Activated naive CD4-positive, alpha-beta T cell treated with anti-CD3 and anti-CD28 coated beads, Interleukin-2, amount 10 ng/mL, durations not matched to agents 7 days and 5 days (primary cell): ENCODE results near the gene PLXDC1.
"Not testable (repeated sequence)": the region's sequence is repeated elsewhere in the genome, so short reads cannot be mapped to it uniquely, and the experiment has no call there.

Experiments
- CTCF ChIA-PET: fragments of 350-600 bp; sonication (Branson Sonifier 250); formaldehyde crosslinking; loops from one replicate; lab custom pipeline; 2021; ENCODE audit warnings: antibody characterized with exemption; lab: Charles Lee
- DNase-seq: peaks from one replicate; pipeline ENCODE4 v3.0.0-alpha.2; 2020
- H3K27ac Mint-ChIP-seq: one replicate; pipeline ENCODE4 v1.8.0; 2021; ENCODE audit warnings: mild to moderate bottlenecking, moderate library complexity, mixed read lengths
- H3K27me3 Mint-ChIP-seq: one replicate; pipeline ENCODE4 v1.8.0; 2021; ENCODE audit warnings: mild to moderate bottlenecking, mixed read lengths
- H3K36me3 Mint-ChIP-seq: one replicate; pipeline ENCODE4 v1.8.0; 2021; ENCODE audit warnings: mixed read lengths
- H3K4me1 Mint-ChIP-seq: one replicate; pipeline ENCODE4 v1.8.0; 2021; ENCODE audit warnings: mixed read lengths
- H3K4me3 Mint-ChIP-seq: one replicate; pipeline ENCODE4 v1.8.0; 2021; ENCODE audit warnings: mild to moderate bottlenecking, moderate library complexity, mixed read lengths
- H3K9me3 Mint-ChIP-seq: one replicate; pipeline ENCODE4 v1.8.0; 2021; ENCODE audit warnings: mixed read lengths

Gene PLXDC1

GRCh38 chr17:39122991-39123390, 28.4 kb downstream of the PLXDC1 start:
- Mint-ChIP-seq H3K9me3 (no peaks in the 10 kb centered on the region), H3K36me3 (no peaks in the 10 kb centered on the region), H3K27ac (no peak overlapping the region), H3K4me1 (peaks cover 3% of the 10 kb centered on the region), H3K4me3 (no peak overlapping the region), H3K27me3 (peaks cover 6% of the 10 kb centered on the region)
- CTCF ChIA-PET, result no interaction called here
- DNase-seq, result no peak

- not testable (repeated sequence) for H3K36me3 Mint-ChIP-seq, H3K9me3 Mint-ChIP-seq, H3K4me1 Mint-ChIP-seq, H3K4me3 Mint-ChIP-seq, DNase-seq, H3K27me3 Mint-ChIP-seq, H3K27ac Mint-ChIP-seq
- CTCF ChIA-PET, result interaction anchor here (1.0 kb wide), 1 partner anchor 114 kb away, joined by 3 read pairs; no protein-coding TSS in a partner anchor
These were observed 29.5 kb downstream of the PLXDC1 start for GRCh38 chr17:39121919-39122318.

GRCh38 chr17:39118674-39119419, 32.6 kb downstream of the PLXDC1 start:
- Mint-ChIP-seq H3K4me1 (peaks cover 3% of the 10 kb centered on the region), H3K9me3 (no peaks in the 10 kb centered on the region), H3K27me3 (peaks cover 33% of the 10 kb centered on the region), H3K4me3 (no peak overlapping the region), H3K36me3 (no peaks in the 10 kb centered on the region), H3K27ac (peak overlapping the region; percentile 49)
- no peak for DNase-seq
- CTCF ChIA-PET, result no interaction called here

- Mint-ChIP-seq H3K4me1 (peaks cover 3% of the 10 kb centered on the region), H3K9me3 (no peaks in the 10 kb centered on the region), H3K27me3 (peaks cover 33% of the 10 kb centered on the region), H3K4me3 (no peak overlapping the region), H3K36me3 (no peaks in the 10 kb centered on the region), H3K27ac (no peak overlapping the region)
- CTCF ChIA-PET, result interaction anchor here (1.1 to 1.4 kb wide), 2 partner anchors 59 to 133 kb away, joined by 3 read pairs; no protein-coding TSS in a partner anchor
- no peak for DNase-seq
These were observed 35.2 kb downstream of the PLXDC1 start for GRCh38 chr17:39116224-39116623.

GRCh38 chr17:39115135-39115534, 36.3 kb downstream of the PLXDC1 start:
- no peaks in the 10 kb centered on the region for H3K9me3 Mint-ChIP-seq
- peaks cover 3% of the 10 kb centered on the region for H3K4me1 Mint-ChIP-seq
- no peak overlapping the region for H3K4me3 Mint-ChIP-seq
- no peaks in the 10 kb centered on the region for H3K36me3 Mint-ChIP-seq
- no peak for DNase-seq
- H3K27me3 Mint-ChIP-seq, result peaks cover 39% of the 10 kb centered on the region
- CTCF ChIA-PET, result interaction anchor here (0.8 kb wide), 1 partner anchor 49 kb away, joined by 3 read pairs; no protein-coding TSS in a partner anchor
- no peak overlapping the region for H3K27ac Mint-ChIP-seq

GRCh38 chr17:39114723-39115122, 36.7 kb downstream of the PLXDC1 start:
- CTCF ChIA-PET, result interaction anchor here (0.8 kb wide), 1 partner anchor 49 kb away, joined by 3 read pairs; no protein-coding TSS in a partner anchor
- Mint-ChIP-seq H3K9me3 (no peaks in the 10 kb centered on the region), H3K27ac (no peak overlapping the region), H3K27me3 (peaks cover 43% of the 10 kb centered on the region), H3K4me1 (peaks cover 3% of the 10 kb centered on the region), H3K4me3 (no peak overlapping the region), H3K36me3 (no peaks in the 10 kb centered on the region)
- DNase-seq, result no peak

GRCh38 chr17:39113871-39114270, 37.6 kb downstream of the PLXDC1 start:
- CTCF ChIA-PET, result no interaction called here

GRCh38 chr17:39110435-39111136, 40.9 kb downstream of the PLXDC1 start:
- Mint-ChIP-seq H3K4me3 (no peak overlapping the region), H3K27me3 (peaks cover 51% of the 10 kb centered on the region), H3K36me3 (no peaks in the 10 kb centered on the region), H3K9me3 (no peaks in the 10 kb centered on the region), H3K4me1 (no peaks in the 10 kb centered on the region), H3K27ac (no peak overlapping the region)
- CTCF ChIA-PET, result no interaction called here
- DNase-seq, result no peak

More at GRCh38 chr17:39113871-39114270, 37.6 kb downstream of the PLXDC1 start:
- peaks cover 3% of the 10 kb centered on the region for H3K4me1 Mint-ChIP-seq
- H3K4me3 Mint-ChIP-seq, result no peak overlapping the region
- H3K27ac Mint-ChIP-seq, result no peak overlapping the region
- peaks cover 44% of the 10 kb centered on the region for H3K27me3 Mint-ChIP-seq
- no peaks in the 10 kb centered on the region for H3K9me3 Mint-ChIP-seq
- no peaks in the 10 kb centered on the region for H3K36me3 Mint-ChIP-seq
- no peak for DNase-seq

- DNase-seq, result no peak
- CTCF ChIA-PET, result no interaction called here
These were observed 42.7 kb downstream of the PLXDC1 start for GRCh38 chr17:39108461-39109375.

GRCh38 chr17:39107973-39108372, 43.5 kb downstream of the PLXDC1 start:
- no peak overlapping the region for H3K27ac Mint-ChIP-seq

More at GRCh38 chr17:39108461-39109375, 42.7 kb downstream of the PLXDC1 start:
- Mint-ChIP-seq H3K27me3 (peaks cover 47% of the 10 kb centered on the region), H3K4me3 (no peak overlapping the region), H3K36me3 (no peaks in the 10 kb centered on the region), H3K9me3 (no peaks in the 10 kb centered on the region), H3K27ac (no peak overlapping the region), H3K4me1 (no peaks in the 10 kb centered on the region)

GRCh38 chr17:39107155-39107554, 44.3 kb downstream of the PLXDC1 start:
- H3K9me3 Mint-ChIP-seq, result no peaks in the 10 kb centered on the region
- no peaks in the 10 kb centered on the region for H3K36me3 Mint-ChIP-seq
- peaks cover 5% of the 10 kb centered on the region for H3K4me1 Mint-ChIP-seq
- H3K4me3 Mint-ChIP-seq, result no peak overlapping the region
- CTCF ChIA-PET, result no interaction called here
- no peak for DNase-seq
- H3K27ac Mint-ChIP-seq, result no peak overlapping the region
- H3K27me3 Mint-ChIP-seq, result peaks cover 47% of the 10 kb centered on the region

More at GRCh38 chr17:39107973-39108372, 43.5 kb downstream of the PLXDC1 start:
- CTCF ChIA-PET, result no interaction called here
- no peak for DNase-seq
- H3K27me3 Mint-ChIP-seq, result peaks cover 47% of the 10 kb centered on the region
- no peaks in the 10 kb centered on the region for H3K36me3 Mint-ChIP-seq
- no peaks in the 10 kb centered on the region for H3K4me1 Mint-ChIP-seq
- H3K4me3 Mint-ChIP-seq, result no peak overlapping the region
- H3K9me3 Mint-ChIP-seq, result no peaks in the 10 kb centered on the region

GRCh38 chr17:39105705-39106104, 45.7 kb downstream of the PLXDC1 start:
- Mint-ChIP-seq H3K27ac (no peak overlapping the region), H3K4me3 (no peak overlapping the region), H3K36me3 (no peaks in the 10 kb centered on the region), H3K9me3 (no peaks in the 10 kb centered on the region), H3K27me3 (peaks cover 46% of the 10 kb centered on the region), H3K4me1 (peaks cover 14% of the 10 kb centered on the region)
- no peak for DNase-seq
- CTCF ChIA-PET, result interaction anchor here (1.1 to 1.4 kb wide), 2 partner anchors 13 to 123 kb away, joined by 3 read pairs; no protein-coding TSS in a partner anchor

- H3K27ac Mint-ChIP-seq, result no peak overlapping the region
- CTCF ChIA-PET, result no interaction called here
- H3K4me1 Mint-ChIP-seq, result peaks cover 15% of the 10 kb centered on the region
- H3K27me3 Mint-ChIP-seq, result peaks cover 36% of the 10 kb centered on the region
- no peaks in the 10 kb centered on the region for H3K36me3 Mint-ChIP-seq
- H3K4me3 Mint-ChIP-seq, result no peak overlapping the region
- no peaks in the 10 kb centered on the region for H3K9me3 Mint-ChIP-seq
- no peak for DNase-seq
These were observed 46.8 kb downstream of the PLXDC1 start for GRCh38 chr17:39104657-39105056.

GRCh38 chr17:39104046-39104445, 47.4 kb downstream of the PLXDC1 start:
- Mint-ChIP-seq H3K27me3 (peaks cover 41% of the 10 kb centered on the region), H3K9me3 (no peaks in the 10 kb centered on the region), H3K27ac (no peak overlapping the region), H3K36me3 (no peaks in the 10 kb centered on the region), H3K4me3 (no peak overlapping the region), H3K4me1 (peaks cover 21% of the 10 kb centered on the region)
- no peak for DNase-seq
- CTCF ChIA-PET, result no interaction called here
